SH-SY5Y (cell line): ENCODE measurements around the gene MRPL39.

Source experiments
- GATA2 ChIP-seq: IDR thresholded peaks from 2 replicates; pipeline ENCODE4 v1.6.1; 2011; ENCODE audit warnings: mild to moderate bottlenecking, low read depth, low read length
- GATA3 ChIP-seq: IDR thresholded peaks from 2 replicates; pipeline ENCODE4 v1.6.1; 2011; ENCODE audit warnings: low read depth, mild to moderate bottlenecking, low read length, moderate library complexity

- TF ChIP-seq GATA3 (no peak), GATA2 (no peak)
Measured at GRCh38 chr21:25577424-25578055, 29.7 kb downstream of the MRPL39 start.
